Measurements from ENCODE around the gene FBXL16.

FBXL16 gene

GRCh38 chr16:704047-704446 lies 1.6 kb downstream of the FBXL16 start:
- Histone ChIP-seq H3K27me3 (ENCODE audit: control insufficient read depth, insufficient read depth, low read length) (peaks cover 13% of the 10 kb centered on the region), H3K4me1 (no peaks in the 10 kb centered on the region), H3K27ac (peak overlapping the region; percentile 47), H2AFZ (no peak overlapping the region), H3K79me2 (peaks cover 28% of the 10 kb centered on the region), H3K4me3 (ENCODE audit: low read depth, low read length) (no peak overlapping the region), H3K9ac (no peak overlapping the region), H3K9me3 (ENCODE audit: control insufficient read depth, low read length) (no peaks in the 10 kb centered on the region), H3K36me3 (ENCODE audit: control insufficient read depth, insufficient read depth, low read length) (no peaks in the 10 kb centered on the region), H3K4me2 (ENCODE audit: low read length) (no peak overlapping the region)
- TF ChIP-seq CTCF (IDR thresholded peaks at IDR 0.05) = no peak

GRCh38 chr16:703406-703805 lies 2.2 kb downstream of the FBXL16 start:
- no peak overlapping the region for H3K9ac ChIP-seq
- H3K4me3 ChIP-seq (ENCODE audit: low read depth, low read length) = no peak overlapping the region
- H3K36me3 ChIP-seq (ENCODE audit: control insufficient read depth, insufficient read depth, low read length) = no peaks in the 10 kb centered on the region
- H3K27ac ChIP-seq = no peak overlapping the region
- no peaks in the 10 kb centered on the region for H3K9me3 ChIP-seq (ENCODE audit: control insufficient read depth, low read length)
- H3K4me1 ChIP-seq = no peaks in the 10 kb centered on the region
- no peak for TF ChIP-seq CTCF (IDR thresholded peaks at IDR 0.05)
- H3K4me2 ChIP-seq (ENCODE audit: low read length) = no peak overlapping the region
- peaks cover 28% of the 10 kb centered on the region for H3K79me2 ChIP-seq
- peaks cover 13% of the 10 kb centered on the region for H3K27me3 ChIP-seq (ENCODE audit: control insufficient read depth, insufficient read depth, low read length)
- H2AFZ ChIP-seq = no peak overlapping the region

- Histone ChIP-seq H3K36me3 (ENCODE audit: control insufficient read depth, insufficient read depth, low read length) (no peaks in the 10 kb centered on the region), H3K27ac (no peak overlapping the region), H3K4me1 (no peaks in the 10 kb centered on the region), H3K4me3 (ENCODE audit: low read depth, low read length) (no peak overlapping the region), H3K79me2 (peaks cover 31% of the 10 kb centered on the region), H3K27me3 (ENCODE audit: control insufficient read depth, insufficient read depth, low read length) (peaks cover 10% of the 10 kb centered on the region), H3K9me3 (ENCODE audit: control insufficient read depth, low read length) (no peaks in the 10 kb centered on the region), H2AFZ (no peak overlapping the region), H3K4me2 (ENCODE audit: low read length) (no peak overlapping the region), H3K9ac (no peak overlapping the region)
- no peak for TF ChIP-seq CTCF (IDR thresholded peaks at IDR 0.05)
Observed at GRCh38 chr16:702341-702740, 3.3 kb downstream of the FBXL16 start.

GRCh38 chr16:700684-701584 lies 4.7 kb downstream of the FBXL16 start:
- Histone ChIP-seq H3K9me3 (ENCODE audit: control insufficient read depth, low read length) (no peaks in the 10 kb centered on the region), H3K27ac (no peak overlapping the region), H3K4me2 (ENCODE audit: low read length) (no peak overlapping the region), H3K27me3 (ENCODE audit: control insufficient read depth, insufficient read depth, low read length) (peaks cover 10% of the 10 kb centered on the region), H3K36me3 (ENCODE audit: control insufficient read depth, insufficient read depth, low read length) (no peaks in the 10 kb centered on the region), H2AFZ (no peak overlapping the region), H3K9ac (no peak overlapping the region), H3K4me1 (no peaks in the 10 kb centered on the region), H3K79me2 (peaks cover 31% of the 10 kb centered on the region), H3K4me3 (ENCODE audit: low read depth, low read length) (no peak overlapping the region)
- no peak for TF ChIP-seq CTCF (IDR thresholded peaks at IDR 0.05)

All from parathyroid adenoma (tissue), 2 donors.